Measurements from ENCODE around the gene CELF5.

The CELF5 gene

DNA sequence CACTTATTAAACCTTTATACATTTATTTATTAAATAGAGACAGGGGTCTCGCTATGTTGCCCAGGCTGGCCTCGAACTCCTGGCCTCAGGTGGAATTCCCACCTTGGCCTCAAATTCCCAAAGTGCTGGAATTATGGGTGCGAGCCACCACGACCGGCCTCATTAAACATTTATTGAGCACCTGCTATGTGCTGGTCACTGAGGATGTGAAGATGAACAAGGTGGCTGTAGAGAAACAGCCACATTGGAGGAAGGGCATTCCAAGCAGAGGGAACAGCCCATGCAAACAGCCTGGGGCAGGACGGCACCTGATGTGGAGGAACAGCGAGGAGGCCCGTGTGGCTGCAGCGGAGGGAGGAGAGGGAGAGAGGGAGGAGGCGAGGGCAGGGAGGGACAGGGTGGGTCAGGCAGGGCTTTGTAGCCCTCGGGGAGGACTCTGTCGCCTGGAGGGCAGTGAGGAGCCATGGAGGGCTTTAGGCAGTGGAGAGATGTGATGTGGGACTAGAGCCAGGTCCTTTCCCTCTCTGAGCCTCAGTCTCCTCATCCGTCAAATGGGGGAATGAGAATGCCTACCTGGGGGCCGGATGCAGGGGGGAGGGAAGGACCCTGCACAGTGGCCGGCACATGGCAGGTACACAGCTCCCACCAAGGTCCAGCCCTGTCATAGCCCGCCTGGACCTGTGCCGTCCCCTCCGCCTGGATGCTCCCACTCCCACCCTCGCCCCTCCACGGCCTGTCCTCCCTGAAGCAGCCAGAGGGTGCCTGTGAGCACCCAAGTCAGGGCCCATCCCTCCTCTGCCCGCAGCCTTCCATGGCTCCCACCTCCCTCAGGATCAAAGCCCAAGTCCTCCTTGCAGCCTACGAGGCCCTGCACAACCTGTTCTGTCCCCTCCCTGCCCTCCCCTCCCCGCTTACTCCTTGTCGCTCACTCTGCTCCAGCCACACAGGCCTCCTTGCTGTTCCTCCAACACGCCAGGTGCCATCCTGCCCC lies 120.4 kb downstream of the CELF5 start:
- DNase-seq (ENCODE audit: low read depth), result no peak

DNA sequence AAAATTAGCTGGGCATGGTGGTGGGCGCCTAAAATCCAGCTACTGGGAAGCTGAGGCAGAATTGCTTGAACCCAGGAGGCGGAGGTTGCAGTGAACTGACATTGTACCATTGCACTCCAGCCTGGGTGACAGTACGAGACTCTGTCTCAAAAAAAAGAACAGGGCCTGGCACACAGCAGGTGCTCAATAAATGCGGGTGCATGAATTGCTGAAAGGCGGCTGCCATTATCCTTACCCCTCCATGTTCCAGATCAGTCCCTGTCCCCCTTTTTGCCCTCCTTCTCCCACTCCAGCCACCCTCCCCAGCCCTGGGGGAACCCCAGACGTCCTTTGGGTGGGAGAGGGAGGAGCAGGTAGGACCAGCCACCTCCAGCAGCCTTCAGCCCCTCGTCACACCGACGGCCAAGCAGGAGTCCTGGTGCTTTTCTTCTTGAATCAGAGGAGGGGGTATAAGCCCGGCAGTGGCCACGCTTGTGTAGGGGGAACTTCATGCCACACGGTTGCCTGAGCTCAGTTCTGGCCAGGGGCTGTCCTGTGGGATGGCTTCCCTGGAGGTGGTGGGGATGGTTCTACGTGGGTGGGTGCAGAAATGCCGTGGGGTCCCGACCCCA lies 121.5 kb downstream of the CELF5 start:
- no peak for DNase-seq (ENCODE audit: low read depth)
